GM12873 (cell line): ENCODE data around the gene GPR157.

ENCODE experiments used
- CTCF ChIP-seq: IDR thresholded peaks from 2 replicates; pipeline ENCODE4 v1.5.1; 2012; ENCODE audit warnings: low read depth, mild to moderate bottlenecking, moderate library complexity, low read length, control low read depth; ENCODE audit not compliant: insufficient read depth; ENCODE audit errors: missing control alignments

The GPR157 gene

GRCh38 chr1:9152535-9152934 is 23.6 kb upstream of the GPR157 start:
- no peak for TF ChIP-seq CTCF

- no peak for TF ChIP-seq CTCF
Measured at GRCh38 chr1:9151328-9151860, 22.5 kb upstream of the GPR157 start.

GRCh38 chr1:9150582-9151327 is 21.9 kb upstream of the GPR157 start:
- TF ChIP-seq CTCF, result no peak

GRCh38 chr1:9149837-9150581 is 21.1 kb upstream of the GPR157 start:
- TF ChIP-seq CTCF, result no peak

- no peak for TF ChIP-seq CTCF
Measured at GRCh38 chr1:9149151-9149550, 20.2 kb upstream of the GPR157 start.

- TF ChIP-seq CTCF, result no peak
Measured at GRCh38 chr1:9146156-9146555, 17.3 kb upstream of the GPR157 start.

GRCh38 chr1:9145714-9146113 is 16.8 kb upstream of the GPR157 start:
- TF ChIP-seq CTCF, result no peak
